CD4-positive, alpha-beta T cell (primary cell): ENCODE results near the gene SLC9A5. TPM values are rescaled to one million over a fixed set of nuclear protein-coding genes. Genes with fewer than 3 reads are reported as not detected.

Source experiments
- ATAC-seq: fragments of 200-7000 bp; cut with Tn5 transposase; one replicate; pipeline ENCODE4 v1.10.0; 2022; ENCODE audit warnings: mild to moderate bottlenecking; ENCODE audit not compliant: poor library complexity
- CTCF ChIA-PET: fragments of 350-600 bp; sonication (Branson Sonifier 250); formaldehyde crosslinking; loops from one replicate; lab custom pipeline; 2021; ENCODE audit warnings: antibody characterized with exemption, inconsistent platforms; lab: Charles Lee
- POLR2A ChIA-PET: fragments of 350-600 bp; sonication (Branson Sonifier 250); formaldehyde crosslinking; loops from one replicate; lab custom pipeline; 2021; ENCODE audit warnings: antibody characterized with exemption, inconsistent platforms; lab: Charles Lee
- DNase-seq, 14 experiments: peaks; one replicate each; pipeline ENCODE4 v3.0.0-alpha.2; 2013 to 2020; ENCODE audit warnings: mixed read lengths in 2 of 14
- H3K27ac ChIP-seq, 2 donors: one replicate each; pipeline versions ENCODE4 v1.5.1 to v1.7.0; 2013; ENCODE audit warnings: low read length in 2 of 2, low read depth in 1 of 2, mild to moderate bottlenecking in 1 of 2
- H3K27me3 ChIP-seq, 2 experiments: 1 replicate in 1 of 2; 2 replicates in 1 of 2; pipeline versions ENCODE4 v1.6.1 to v1.7.0; 2013; ENCODE audit warnings: low read length in 2 of 2, control low read depth in 1 of 2, mild to moderate bottlenecking in 1 of 2, moderate library complexity in 1 of 2; ENCODE audit not compliant: insufficient read depth in 2 of 2, control insufficient read depth in 1 of 2
- H3K36me3 ChIP-seq: one replicate; pipeline ENCODE4 v1.6.1; 2013; ENCODE audit warnings: low read length, control low read depth; ENCODE audit not compliant: insufficient read depth
- H3K4me1 ChIP-seq: one replicate; pipeline ENCODE4 v1.6.1; 2013; ENCODE audit warnings: low read length, control low read depth; ENCODE audit not compliant: insufficient read depth
- H3K4me3 ChIP-seq: one replicate; pipeline ENCODE4 v1.5.1; 2013; ENCODE audit warnings: mild to moderate bottlenecking, low read length, moderate library complexity
- H3K9me3 ChIP-seq, 2 experiments: 1 replicate in 1 of 2; 2 replicates in 1 of 2; pipeline versions ENCODE4 v1.6.1 to v1.7.0; 2013; ENCODE audit warnings: low read length in 2 of 2, mild to moderate bottlenecking in 2 of 2, control low read depth in 1 of 2, moderate library complexity in 1 of 2; ENCODE audit not compliant: control insufficient read depth in 1 of 2, insufficient read depth in 1 of 2
- H3K27ac Mint-ChIP-seq: one replicate; pipeline ENCODE4 v1.8.0; 2020; ENCODE audit warnings: mixed read lengths
- H3K27me3 Mint-ChIP-seq: one replicate; pipeline ENCODE4 v1.8.0; 2021; ENCODE audit warnings: mixed read lengths
- H3K36me3 Mint-ChIP-seq: one replicate; pipeline ENCODE4 v1.8.0; 2021; ENCODE audit warnings: low read depth, mixed read lengths
- H3K4me1 Mint-ChIP-seq: one replicate; pipeline ENCODE4 v1.8.0; 2021; ENCODE audit warnings: low read depth, mixed read lengths
- H3K4me3 Mint-ChIP-seq: one replicate; pipeline ENCODE4 v1.8.0; 2020; ENCODE audit warnings: mild to moderate bottlenecking, mixed read lengths
- H3K9me3 Mint-ChIP-seq: one replicate; pipeline ENCODE4 v1.8.0; 2020; ENCODE audit warnings: mixed read lengths
- intact Hi-C, 2 experiments: fragments of 100-400 bp; cut with DNase I in 1 of 2; cut with micrococcal nuclease in 1 of 2; formaldehyde crosslinking; loops; one replicate each; pipeline versions ENCODE4 v1.15.1 to v1.9.0; 2023 to 2025; cut with DNase I, micrococcal nuclease
- total RNA-seq, 174 experiments: library from RNA in 2 of 174; stranded (reverse) in 2 of 174; gene quantifications; one replicate each; pipeline ENCODE4 v1.2.3 and lab custom pipeline; 2021 to 2026
- TF ChIP-seq, protein P1 (sequence below): fragments of 200-600 bp; IDR thresholded peaks from one replicate; pipeline ENCODE4 v1.8.0; 2022; ENCODE audit warnings: antibody characterized with exemption, mild to moderate bottlenecking

SLC9A5 gene
- total RNA-seq, 2 experiments from 2014 or later, result 3.1 TPM

DNA sequence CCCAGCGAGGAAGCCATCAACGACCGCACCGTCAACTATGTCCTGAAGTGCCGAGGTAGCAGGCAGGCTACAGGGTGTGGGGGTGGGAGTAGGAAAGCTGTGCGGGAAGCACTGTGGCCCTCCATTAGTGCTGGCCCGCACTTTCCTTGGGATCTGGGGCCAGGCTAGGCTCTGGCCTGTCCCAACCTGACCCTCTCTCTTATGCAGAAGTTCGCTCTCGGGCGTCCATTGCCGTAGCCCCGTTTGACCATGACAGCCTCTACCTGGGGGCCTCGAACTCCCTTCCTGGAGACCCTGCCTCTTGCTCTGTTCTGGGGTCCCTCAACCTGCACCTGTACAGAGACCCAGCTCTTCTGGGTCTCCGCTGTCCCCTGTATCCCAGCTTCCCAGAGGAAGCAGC is 39.2 kb downstream of the SLC9A5 start:
- Histone ChIP-seq H3K4me1 (peaks cover 14% of the 10 kb centered on the region), H3K9me3 (no peaks in the 10 kb centered on the region), H3K4me3 (no peak overlapping the region), H3K27ac (no peak overlapping the region), H3K27me3 (no peaks in the 10 kb centered on the region), H3K36me3 (no peaks in the 10 kb centered on the region)
- TF ChIP-seq, protein P1, sequence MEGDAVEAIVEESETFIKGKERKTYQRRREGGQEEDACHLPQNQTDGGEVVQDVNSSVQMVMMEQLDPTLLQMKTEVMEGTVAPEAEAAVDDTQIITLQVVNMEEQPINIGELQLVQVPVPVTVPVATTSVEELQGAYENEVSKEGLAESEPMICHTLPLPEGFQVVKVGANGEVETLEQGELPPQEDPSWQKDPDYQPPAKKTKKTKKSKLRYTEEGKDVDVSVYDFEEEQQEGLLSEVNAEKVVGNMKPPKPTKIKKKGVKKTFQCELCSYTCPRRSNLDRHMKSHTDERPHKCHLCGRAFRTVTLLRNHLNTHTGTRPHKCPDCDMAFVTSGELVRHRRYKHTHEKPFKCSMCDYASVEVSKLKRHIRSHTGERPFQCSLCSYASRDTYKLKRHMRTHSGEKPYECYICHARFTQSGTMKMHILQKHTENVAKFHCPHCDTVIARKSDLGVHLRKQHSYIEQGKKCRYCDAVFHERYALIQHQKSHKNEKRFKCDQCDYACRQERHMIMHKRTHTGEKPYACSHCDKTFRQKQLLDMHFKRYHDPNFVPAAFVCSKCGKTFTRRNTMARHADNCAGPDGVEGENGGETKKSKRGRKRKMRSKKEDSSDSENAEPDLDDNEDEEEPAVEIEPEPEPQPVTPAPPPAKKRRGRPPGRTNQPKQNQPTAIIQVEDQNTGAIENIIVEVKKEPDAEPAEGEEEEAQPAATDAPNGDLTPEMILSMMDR, result no peak
- Mint-ChIP-seq H3K36me3 (peaks cover 9% of the 10 kb centered on the region), H3K4me3 (no peak overlapping the region), H3K27me3 (no peaks in the 10 kb centered on the region), H3K9me3 (no peaks in the 10 kb centered on the region), H3K27ac (no peak overlapping the region), H3K4me1 (no peaks in the 10 kb centered on the region)
- intact Hi-C loops, result loop anchor here in 1 of 2 experiments (10.0 kb wide), 1 partner anchor 187 kb away; no protein-coding TSS in a partner anchor
- POLR2A ChIA-PET, result no interaction called here
- CTCF ChIA-PET, result interaction anchor here (1.5 kb wide), 1 partner anchor 9 kb away, joined by 4 read pairs; the partner anchor contains the start of gene PLEKHG4
- ATAC-seq (no peak), DNase-seq (no peak)

DNA sequence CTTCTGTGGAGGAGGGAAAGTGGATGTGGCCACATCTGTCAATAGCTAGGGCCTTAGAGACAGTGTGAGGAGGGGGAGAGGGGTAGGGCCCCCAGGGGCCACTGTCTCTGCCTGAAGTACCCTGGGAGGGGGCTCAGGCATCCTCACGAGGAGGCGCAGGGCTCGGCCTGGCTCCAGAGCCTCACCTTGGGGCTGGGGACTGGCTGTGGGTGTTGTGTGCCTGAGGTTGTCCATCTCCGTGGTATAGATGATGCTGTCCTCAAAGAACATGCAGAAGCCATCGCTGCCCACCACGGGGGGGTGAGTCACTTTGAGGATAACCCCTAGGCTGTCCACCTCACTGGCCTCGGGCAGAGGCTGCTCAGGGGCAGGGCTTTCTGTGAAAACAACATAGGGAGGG is 42.7 kb downstream of the SLC9A5 start:
- peaks cover 3% of the 10 kb centered on the region for H3K36me3 Mint-ChIP-seq
- TF ChIP-seq, protein P1, result no peak
- CTCF ChIA-PET, result no interaction called here
- H3K27me3 ChIP-seq, result no peaks in the 10 kb centered on the region
- H3K27me3 Mint-ChIP-seq, result no peaks in the 10 kb centered on the region
- no peak overlapping the region for H3K4me3 Mint-ChIP-seq
- H3K9me3 ChIP-seq, result no peaks in the 10 kb centered on the region
- intact Hi-C loops, result no loop called here
- H3K36me3 ChIP-seq, result no peaks in the 10 kb centered on the region
- peaks cover 14% of the 10 kb centered on the region for H3K4me1 ChIP-seq
- no peak overlapping the region for H3K27ac Mint-ChIP-seq
- ATAC-seq (no peak), DNase-seq (no peak)
- no peaks in the 10 kb centered on the region for H3K4me1 Mint-ChIP-seq
- POLR2A ChIA-PET, result no interaction called here
- H3K9me3 Mint-ChIP-seq, result no peaks in the 10 kb centered on the region
- H3K27ac ChIP-seq, result no peak overlapping the region
- no peak overlapping the region for H3K4me3 ChIP-seq

DNA sequence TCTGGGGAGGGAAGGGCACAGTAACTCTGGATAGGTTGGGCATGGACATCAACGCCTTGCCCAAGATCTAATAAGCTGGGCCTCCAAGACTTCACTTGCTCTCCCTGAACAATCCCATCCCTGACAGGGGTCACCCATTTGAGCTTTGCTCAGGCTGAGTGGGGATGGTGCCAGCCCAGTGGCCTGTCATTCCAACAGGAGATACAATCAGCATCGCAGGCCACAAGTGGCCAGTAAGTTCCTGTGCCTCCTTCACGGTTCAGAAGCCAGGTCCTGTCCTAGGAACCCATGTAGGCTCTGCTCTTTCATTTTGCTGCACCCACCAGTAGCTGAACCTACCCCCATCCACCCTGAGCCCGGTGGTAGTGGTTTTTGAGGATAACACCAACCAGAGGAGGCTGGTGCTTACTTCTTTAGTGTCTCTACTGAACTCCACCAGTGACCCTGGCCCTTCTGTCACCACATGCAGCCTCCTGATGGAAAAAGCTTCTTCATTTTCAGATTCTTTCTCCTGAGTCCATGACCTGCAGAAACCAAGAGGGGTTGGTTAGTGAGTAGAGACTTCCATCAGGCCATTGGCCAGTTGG is 45.5 kb downstream of the SLC9A5 start:
- Histone ChIP-seq H3K4me1 (peaks cover 14% of the 10 kb centered on the region), H3K36me3 (no peaks in the 10 kb centered on the region), H3K9me3 (no peaks in the 10 kb centered on the region), H3K27me3 (no peaks in the 10 kb centered on the region), H3K4me3 (no peak overlapping the region), H3K27ac (no peak overlapping the region)
- no peaks in the 10 kb centered on the region for H3K36me3 Mint-ChIP-seq
- H3K4me3 Mint-ChIP-seq, result no peak overlapping the region
- TF ChIP-seq, protein P1, result no peak
- ChIA-PET POLR2A (no interaction called here), CTCF (no interaction called here)
- no peak overlapping the region for H3K27ac Mint-ChIP-seq
- DNase-seq (no peak), ATAC-seq (no peak)
- no peaks in the 10 kb centered on the region for H3K4me1 Mint-ChIP-seq
- no peaks in the 10 kb centered on the region for H3K27me3 Mint-ChIP-seq
- intact Hi-C loops, result no loop called here
- no peaks in the 10 kb centered on the region for H3K9me3 Mint-ChIP-seq
